Astrocyte of the spinal cord (primary cell): ENCODE data around the gene KLHL25.

Experiments used
- DNase-seq: peaks from one replicate; pipeline ENCODE4 v3.0.0; 2011; ENCODE audit warnings: low read depth, low spot score
- H3K4me3 ChIP-seq: 2 replicates; pipeline ENCODE4 v1.5.1; 2011; ENCODE audit warnings: low read depth, mild to moderate bottlenecking, low read length, moderate library complexity
- in situ Hi-C: cut with HindIII; loops from 2 replicates; pipeline ENCODE4 v1.10.0; 2017; ENCODE audit warnings: low sequenced_read_pairs
- TF ChIP-seq, protein P1 (sequence below): IDR thresholded peaks from 2 replicates; pipeline ENCODE4 v1.5.1; 2012; ENCODE audit warnings: low read depth, mild to moderate bottlenecking, low read length, inconsistent platforms

KLHL25 gene

GRCh38 chr15:85771781-85772445 lies 22.8 kb downstream of the KLHL25 start:
- no peak overlapping the region for H3K4me3 ChIP-seq
- TF ChIP-seq, protein P1, sequence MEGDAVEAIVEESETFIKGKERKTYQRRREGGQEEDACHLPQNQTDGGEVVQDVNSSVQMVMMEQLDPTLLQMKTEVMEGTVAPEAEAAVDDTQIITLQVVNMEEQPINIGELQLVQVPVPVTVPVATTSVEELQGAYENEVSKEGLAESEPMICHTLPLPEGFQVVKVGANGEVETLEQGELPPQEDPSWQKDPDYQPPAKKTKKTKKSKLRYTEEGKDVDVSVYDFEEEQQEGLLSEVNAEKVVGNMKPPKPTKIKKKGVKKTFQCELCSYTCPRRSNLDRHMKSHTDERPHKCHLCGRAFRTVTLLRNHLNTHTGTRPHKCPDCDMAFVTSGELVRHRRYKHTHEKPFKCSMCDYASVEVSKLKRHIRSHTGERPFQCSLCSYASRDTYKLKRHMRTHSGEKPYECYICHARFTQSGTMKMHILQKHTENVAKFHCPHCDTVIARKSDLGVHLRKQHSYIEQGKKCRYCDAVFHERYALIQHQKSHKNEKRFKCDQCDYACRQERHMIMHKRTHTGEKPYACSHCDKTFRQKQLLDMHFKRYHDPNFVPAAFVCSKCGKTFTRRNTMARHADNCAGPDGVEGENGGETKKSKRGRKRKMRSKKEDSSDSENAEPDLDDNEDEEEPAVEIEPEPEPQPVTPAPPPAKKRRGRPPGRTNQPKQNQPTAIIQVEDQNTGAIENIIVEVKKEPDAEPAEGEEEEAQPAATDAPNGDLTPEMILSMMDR = no peak
- no peak for DNase-seq
- in situ Hi-C loops = no loop called here

GRCh38 chr15:85771271-85771670 lies 23.5 kb downstream of the KLHL25 start:
- in situ Hi-C loops = no loop called here
- no peak overlapping the region for H3K4me3 ChIP-seq
- DNase-seq = no peak
- TF ChIP-seq, protein P1 = no peak

GRCh38 chr15:85770096-85771041 lies 24.4 kb downstream of the KLHL25 start:
- in situ Hi-C loops = no loop called here
- DNase-seq = peak; percentile 48
- H3K4me3 ChIP-seq = no peak overlapping the region
- TF ChIP-seq, protein P1 = no peak

DNA sequence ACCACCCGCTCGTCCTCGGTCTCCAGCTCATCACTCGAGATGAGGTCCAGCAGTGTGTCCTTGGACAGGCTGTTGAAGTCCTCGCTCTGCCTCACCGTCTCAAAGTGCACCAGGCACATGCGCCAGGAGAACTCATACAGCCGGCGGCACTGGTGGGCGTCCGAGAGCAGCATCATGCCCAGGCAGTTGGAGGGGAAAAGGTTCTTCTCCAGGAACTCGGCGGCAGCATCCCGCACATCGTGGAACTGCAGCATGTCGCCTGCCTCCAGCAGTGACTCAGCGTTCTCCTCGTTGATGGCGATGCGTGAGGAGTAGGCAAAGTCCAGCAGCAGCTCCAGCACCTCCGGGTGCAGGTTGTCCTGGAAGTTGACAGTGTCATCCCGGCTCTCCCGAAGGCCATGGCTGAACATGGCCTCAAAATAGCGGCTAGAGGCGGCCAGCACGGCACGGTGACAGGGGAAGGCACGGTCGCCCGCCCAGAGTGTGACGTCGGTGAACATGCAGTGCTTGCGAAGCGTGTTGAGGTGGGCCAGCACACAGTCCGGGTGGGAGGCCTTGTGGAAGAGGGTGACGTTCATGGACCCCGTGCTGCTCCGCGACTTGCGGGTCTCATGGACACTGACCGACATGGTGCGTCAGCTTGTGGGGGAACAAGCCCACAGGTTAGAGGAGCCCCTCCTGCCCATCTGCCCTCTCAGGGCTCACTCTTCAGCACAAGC lies 25.4 kb downstream of the KLHL25 start:
- TF ChIP-seq, protein P1 = no peak
- DNase-seq = no peak
- in situ Hi-C loops = no loop called here
- H3K4me3 ChIP-seq = no peak overlapping the region

- no peak overlapping the region for H3K4me3 ChIP-seq
- DNase-seq = no peak
- TF ChIP-seq, protein P1 = no peak
- in situ Hi-C loops = no loop called here
Observed at GRCh38 chr15:85768595-85769168, 26.0 kb downstream of the KLHL25 start.
